A673 (cell line): ENCODE measurements around the gene EEFSEC. TPM values are rescaled to one million over a fixed set of nuclear protein-coding genes. Genes with fewer than 3 reads are reported as not detected.

Experiments
- BruUV-seq: library from RNA; stranded (reverse); fragments of 400-500 nt; replicated peaks from 2 replicates; lab custom pipeline; 2021; lab: Mats Ljungman, UMichigan
- CTCF ChIA-PET: fragments of 300-600 bp; sonication (Branson Sonifier 250); formaldehyde crosslinking; loops from one replicate; lab custom pipeline; 2022; ENCODE audit warnings: antibody characterized with exemption; lab: Charles Lee
- POLR2A ChIA-PET: fragments of 300-600 bp; sonication (Branson Sonifier 250); formaldehyde crosslinking; loops from one replicate; lab custom pipeline; 2022; ENCODE audit warnings: antibody characterized with exemption; ENCODE audit not compliant: low non-redundant PET; lab: Charles Lee
- DNase-seq: peaks from one replicate; pipeline ENCODE4 v3.0.0-alpha.2; 2015; ENCODE audit warnings: low spot score
- H3K27ac ChIP-seq: fragments of 200-600 bp; sonication (generic); 2 replicates; pipeline ENCODE4 v1.5.1; 2016; ENCODE audit warnings: mixed run types, low read depth, mild to moderate bottlenecking, mixed read lengths, antibody characterized with exemption, low read length; ENCODE audit not compliant: poor library complexity, severe bottlenecking
- H3K27me3 ChIP-seq: fragments of 200-600 bp; sonication (generic); replicated peaks from 2 replicates; pipeline ENCODE4 v1.6.1; 2017; ENCODE audit warnings: mixed run types, low read depth, mild to moderate bottlenecking, mixed read lengths, antibody characterized with exemption, low read length; ENCODE audit not compliant: insufficient read depth, poor library complexity
- H3K36me3 ChIP-seq: fragments of 200-600 bp; sonication (generic); 2 replicates; pipeline ENCODE4 v1.6.1; 2016; ENCODE audit warnings: mixed run types, mild to moderate bottlenecking, mixed read lengths, antibody characterized with exemption, low read length; ENCODE audit not compliant: insufficient read depth, poor library complexity, severe bottlenecking
- H3K4me1 ChIP-seq: fragments of 200-600 bp; sonication (generic); 2 replicates; pipeline ENCODE4 v1.6.1; 2017; ENCODE audit warnings: mixed run types, mild to moderate bottlenecking, mixed read lengths, antibody characterized with exemption, low read length; ENCODE audit not compliant: insufficient read depth, poor library complexity, severe bottlenecking
- H3K4me3 ChIP-seq: fragments of 200-600 bp; sonication (generic); 2 replicates; pipeline ENCODE4 v1.5.1; 2016; ENCODE audit warnings: low read depth, mixed run types, mild to moderate bottlenecking, mixed read lengths, low read length; ENCODE audit not compliant: poor library complexity, severe bottlenecking
- H3K9me3 ChIP-seq: fragments of 200-600 bp; sonication (generic); 2 replicates; pipeline ENCODE4 v1.6.1; 2016; ENCODE audit warnings: mixed run types, low read depth, mild to moderate bottlenecking, mixed read lengths, antibody characterized with exemption, low read length; ENCODE audit not compliant: poor library complexity, severe bottlenecking
- CTCF ChIP-seq: fragments of 300-800, 200-600 bp; sonication (generic); conservative IDR thresholded peaks from 2 replicates; pipeline ENCODE4 v1.5.1; 2017; ENCODE audit warnings: low read depth, mild to moderate bottlenecking, antibody characterized with exemption, low read length, moderate library complexity, mixed read lengths
- EZH2 ChIP-seq: fragments of 200-600 bp; sonication (generic); IDR thresholded peaks from 2 replicates; pipeline ENCODE4 v1.6.1; 2017; ENCODE audit warnings: borderline replicate concordance, low read depth, mild to moderate bottlenecking, mixed read lengths, antibody characterized with exemption, low read length; ENCODE audit not compliant: poor library complexity, severe bottlenecking
- intact Hi-C: fragments of 100-400 bp; cut with micrococcal nuclease; formaldehyde crosslinking; loops from one replicate; pipeline ENCODE4 v1.10.0; 2022; ENCODE audit not compliant: unreplicated experiment
- total RNA-seq: library from RNA; stranded (reverse); gene quantifications from 2 replicates; pipeline ENCODE4 v1.2.3, GENCODE V29; 2021

Gene EEFSEC
- total RNA-seq, 1 experiment from 2014 or later, result 19.7 TPM

- no peaks in the 10 kb centered on the region for H3K27me3 ChIP-seq
- no peaks in the 10 kb centered on the region for H3K36me3 ChIP-seq
- no peaks in the 10 kb centered on the region for H3K9me3 ChIP-seq
- POLR2A ChIA-PET, result no interaction called here
- H3K4me3 ChIP-seq, result no peak overlapping the region
- no peaks in the 10 kb centered on the region for H3K4me1 ChIP-seq
- TF ChIP-seq CTCF (no peak), EZH2 (no peak)
- intact Hi-C loops, result no loop called here
- no TSS peak for BruUV-seq
- H3K27ac ChIP-seq, result no peak overlapping the region
- CTCF ChIA-PET, result no interaction called here
- DNase-seq, result no peak
These were observed 304.7 kb downstream of the EEFSEC start for GRCh38 chr3:128457937-128458336.

Other genes starting within 250 kb of the EEFSEC start
- not detected in 2 replicates for gene KBTBD12, start 238.2 kb upstream of the EEFSEC start, total RNA-seq
- gene SEC61A1, start 101.0 kb upstream of the EEFSEC start, total RNA-seq, result 156 and 176 TPM in 2 replicates
- gene RUVBL1, start 29.7 kb upstream of the EEFSEC start, total RNA-seq, result 153 and 156 TPM in 2 replicates